IMR-90 (cell line): ENCODE data around the gene RAX2. TPM values are rescaled to one million over a fixed set of nuclear protein-coding genes. Genes with fewer than 3 reads are reported as not detected.

Experiments
- ATAC-seq: fragments of 200-7000 bp; cut with Tn5 transposase; 2 replicates; pipeline ENCODE4 v1.9.1; 2020; ENCODE audit warnings: low read depth, mild to moderate bottlenecking, moderate library complexity
- BruUV-seq: library from RNA; stranded (reverse); fragments of 400-500 nt; replicated peaks from 2 replicates; lab custom pipeline; 2021; lab: Mats Ljungman, UMichigan
- CTCF ChIA-PET: fragments of 300-600 bp; formaldehyde crosslinking; extraction: SDS; loops from one replicate; lab custom pipeline; 2021; ENCODE audit warnings: antibody characterized with exemption; lab: Yijun Ruan, JAX
- POLR2A ChIA-PET: fragments of 300-600 bp; sonication (Branson Sonifier 250); formaldehyde crosslinking; loops from one replicate; lab custom pipeline; 2022; ENCODE audit warnings: antibody characterized with exemption; ENCODE audit not compliant: unreplicated experiment; lab: Charles Lee
- DNase-seq: peaks from one replicate; pipeline ENCODE4 v3.0.0; 2013
- H2AFZ ChIP-seq: replicated peaks from 2 replicates; pipeline ENCODE3; 2013; ENCODE audit warnings: low read length, mild to moderate bottlenecking; ENCODE audit not compliant: poor library complexity
- H2AK5ac ChIP-seq: 2 replicates; pipeline ENCODE4 v1.6.1; 2013; ENCODE audit warnings: low read depth, low read length, inconsistent platforms
- H2AK9ac ChIP-seq: replicated peaks from 2 replicates; pipeline ENCODE3; 2013; ENCODE audit warnings: mild to moderate bottlenecking, low read depth, low read length, moderate library complexity; ENCODE audit not compliant: poor library complexity
- H2BK120ac ChIP-seq: 2 replicates; pipeline ENCODE4 v1.6.1; 2013; ENCODE audit warnings: low read depth, low read length, inconsistent platforms
- H2BK15ac ChIP-seq: 3 replicates; pipeline ENCODE4 v1.6.1; 2013; ENCODE audit warnings: low read depth, low read length, inconsistent platforms
- H2BK20ac ChIP-seq: 2 replicates; pipeline ENCODE4 v1.6.1; 2013; ENCODE audit warnings: low read depth, mild to moderate bottlenecking, inconsistent platforms, low read length, moderate library complexity
- H2BK5ac ChIP-seq: 2 replicates; pipeline ENCODE4 v1.6.1; 2013; ENCODE audit warnings: mild to moderate bottlenecking, low read depth, low read length, inconsistent platforms; ENCODE audit not compliant: poor library complexity, severe bottlenecking
- H3K14ac ChIP-seq: replicated peaks from 2 replicates; pipeline ENCODE4 v1.6.1; 2013; ENCODE audit warnings: low read depth, low read length, inconsistent platforms
- H3K18ac ChIP-seq: 2 replicates; pipeline ENCODE4 v1.6.1; 2013; ENCODE audit warnings: low read depth, low read length, control low read depth
- H3K23ac ChIP-seq: 2 replicates; pipeline ENCODE4 v1.6.1; 2013; ENCODE audit warnings: low read depth, low read length, inconsistent platforms
- H3K27ac ChIP-seq: 2 replicates; pipeline ENCODE4 v1.5.1; 2013; ENCODE audit warnings: mild to moderate bottlenecking, control low read depth, low read length; ENCODE audit not compliant: insufficient read depth
- H3K27me3 ChIP-seq: 2 replicates; pipeline ENCODE4 v1.6.1; 2013; ENCODE audit warnings: low read length; ENCODE audit not compliant: control insufficient read depth, insufficient read depth
- H3K36me3 ChIP-seq: 2 replicates; pipeline ENCODE4 v1.6.1; 2013; ENCODE audit warnings: low read length, mixed read lengths; ENCODE audit not compliant: control insufficient read depth, insufficient read depth
- H3K4ac ChIP-seq: 2 replicates; pipeline ENCODE4 v1.6.1; 2013; ENCODE audit warnings: low read depth, low read length, inconsistent platforms
- H3K4me1 ChIP-seq: 2 replicates; pipeline ENCODE4 v1.6.1; 2013; ENCODE audit warnings: low read length, mixed read lengths; ENCODE audit not compliant: control insufficient read depth, insufficient read depth
- H3K4me2 ChIP-seq: 2 replicates; pipeline ENCODE4 v1.6.1; 2013; ENCODE audit warnings: low read depth, mild to moderate bottlenecking, control low read depth, low read length, moderate library complexity
- H3K4me3 ChIP-seq: 2 replicates; pipeline ENCODE4 v1.5.1; 2013; ENCODE audit warnings: low read depth, mild to moderate bottlenecking, control low read depth, low read length, moderate library complexity; ENCODE audit not compliant: insufficient read depth
- H3K56ac ChIP-seq: 2 replicates; pipeline ENCODE4 v1.6.1; 2013; ENCODE audit warnings: low read length, inconsistent platforms; ENCODE audit not compliant: insufficient read depth; ENCODE audit errors: extremely low read depth
- H3K79me1 ChIP-seq, 2 experiments: 2 replicates each; pipeline ENCODE4 v1.6.1; 2013; ENCODE audit warnings: low read length in 2 of 2, inconsistent platforms in 1 of 2, low read depth in 1 of 2
- H3K9ac ChIP-seq: 2 replicates; pipeline ENCODE4 v1.6.1; 2013; ENCODE audit warnings: low read depth, low read length, control low read depth
- H3K9me1 ChIP-seq: 2 replicates; pipeline ENCODE4 v1.6.1; 2013; ENCODE audit warnings: low read length, inconsistent platforms; ENCODE audit not compliant: insufficient read depth
- H3K9me3 ChIP-seq: 2 replicates; pipeline ENCODE4 v1.6.1; 2013; ENCODE audit warnings: low read length; ENCODE audit not compliant: control insufficient read depth, insufficient read depth
- H4K20me1 ChIP-seq: 2 replicates; pipeline ENCODE4 v1.6.1; 2013; ENCODE audit warnings: low read length, inconsistent platforms; ENCODE audit not compliant: insufficient read depth
- H4K5ac ChIP-seq: 2 replicates; pipeline ENCODE4 v1.6.1; 2013; ENCODE audit warnings: mild to moderate bottlenecking, low read depth, low read length, control low read depth
- H4K8ac ChIP-seq, 2 experiments: 2 replicates each; pipeline ENCODE4 v1.6.1; 2013; ENCODE audit warnings: low read depth in 2 of 2, low read length in 2 of 2, control low read depth in 1 of 2, inconsistent platforms in 1 of 2
- H4K91ac ChIP-seq: 2 replicates; pipeline ENCODE4 v1.6.1; 2013; ENCODE audit warnings: low read depth, low read length, inconsistent platforms; ENCODE audit not compliant: insufficient read depth
- BHLHE40 ChIP-seq: fragments of 150-350 bp; IDR thresholded peaks from 2 replicates; pipeline ENCODE4 v1.6.1; 2016; ENCODE audit warnings: mild to moderate bottlenecking, low read depth, low read length
- CEBPB ChIP-seq: IDR thresholded peaks from 2 replicates; pipeline ENCODE4 v1.6.1; 2012; ENCODE audit warnings: low read depth, low read length, improper control_type of control experiment
- CHD1 ChIP-seq: IDR thresholded peaks from 2 replicates; pipeline ENCODE4 v1.6.1; 2012; ENCODE audit warnings: low read depth, low read length, improper control_type of control experiment
- CTCF ChIP-seq: conservative IDR thresholded peaks from 2 replicates; pipeline ENCODE4 v1.5.1; 2012; ENCODE audit warnings: mild to moderate bottlenecking, low read depth, low read length, improper control_type of control experiment
- MAFK ChIP-seq: IDR thresholded peaks from 2 replicates; pipeline ENCODE4 v1.6.1; 2012; ENCODE audit warnings: low read depth, low read length, improper control_type of control experiment
- MAZ ChIP-seq: IDR thresholded peaks from 2 replicates; pipeline ENCODE4 v1.6.1; 2012; ENCODE audit warnings: low read depth, mild to moderate bottlenecking, low read length, improper control_type of control experiment, moderate library complexity, borderline replicate concordance
- MXI1 ChIP-seq: IDR thresholded peaks from 2 replicates; pipeline ENCODE4 v1.6.1; 2012; ENCODE audit warnings: low read depth, mild to moderate bottlenecking, low read length, moderate library complexity, borderline replicate concordance
- POLR2A ChIP-seq: IDR thresholded peaks from 2 replicates; pipeline ENCODE4 v1.6.1; 2012; ENCODE audit warnings: mild to moderate bottlenecking, low read depth, low read length
- RAD21 ChIP-seq: IDR thresholded peaks from 2 replicates; pipeline ENCODE4 v1.6.1; 2012; ENCODE audit warnings: low read length, improper control_type of control experiment
- RFX5 ChIP-seq: IDR thresholded peaks from 2 replicates; pipeline ENCODE4 v1.8.0; 2012; ENCODE audit warnings: low read depth, mild to moderate bottlenecking, low read length, moderate library complexity
- SMC3 ChIP-seq: fragments of 150-350 bp; IDR thresholded peaks from 2 replicates; pipeline ENCODE4 v1.6.1; 2016; ENCODE audit warnings: low read depth, mild to moderate bottlenecking, antibody characterized with exemption, low read length, moderate library complexity
- WGBS, 2 experiments: methylation state at CpG; one replicate each; pipeline versions ENCODE4 v1.1.5 to v1.1.7; 2013; ENCODE audit warnings: missing lambda C conversion rate in 2 of 2; ENCODE audit not compliant: insufficient read length in 1 of 2; ENCODE audit errors: extremely low coverage in 2 of 2; 5-methylcytosine and 5-hydroxymethylcytosine counted together
- dilution Hi-C: fragments of 300-500 bp; cut with HindIII; formaldehyde crosslinking; loops from one replicate; pipeline ENCODE4 v1.14.3; 2018; ENCODE audit warnings: low sequenced_read_pairs; ENCODE audit not compliant: unreplicated experiment
- in situ Hi-C: fragments of 300-500 bp; cut with MboI; formaldehyde crosslinking; loops from 3 replicates; pipeline ENCODE4 v1.14.3; 2019; ENCODE audit warnings: low sequenced_read_pairs, inconsistent platforms, mixed read lengths
- intact Hi-C: fragments of 100-400 bp; cut with micrococcal nuclease; formaldehyde crosslinking; loops from 2 replicates; pipeline ENCODE4 v1.10.0; 2022
- polyA plus RNA-seq, 3 experiments: library from polyadenylated mRNA; depleted of rRNA; stranded (reverse); fragments of >200 nt; gene quantifications; 2 replicates each; pipeline ENCODE4 v1.2.3, GENCODE V29; 2012; ENCODE audit warnings: low replicate concordance in 1 of 3
- total RNA-seq: library from RNA; depleted of rRNA; stranded (reverse); fragments of >200 nt; gene quantifications from 2 replicates; pipeline ENCODE4 v1.2.3, GENCODE V29; 2012

Gene RAX2
- total and polyA plus RNA-seq, 2 of the 4 experiments (the other 2 are of a cell fraction): not detected

GRCh38 chr19:3798137-3798536 is 26.1 kb upstream of the RAX2 start:
- no TSS peak for BruUV-seq
- H3K4ac ChIP-seq: no peak overlapping the region
- H3K14ac ChIP-seq: no peak overlapping the region
- H3K9me3 ChIP-seq: peaks cover 8% of the 10 kb centered on the region
- no peak overlapping the region for H4K91ac ChIP-seq
- intact Hi-C loops: no loop called here
- WGBS, 2 experiments: no CpG with 5 or more reads among the region's 6 CpGs
- no peaks in the 10 kb centered on the region for H3K36me3 ChIP-seq
- no peak overlapping the region for H3K4me2 ChIP-seq
- no peak overlapping the region for H2BK5ac ChIP-seq
- no peak overlapping the region for H2AK9ac ChIP-seq
- no peaks in the 10 kb centered on the region for H3K79me1 ChIP-seq
- H3K4me3 ChIP-seq: no peak overlapping the region
- POLR2A ChIA-PET: no interaction called here
- no peaks in the 10 kb centered on the region for H3K4me1 ChIP-seq
- no peak overlapping the region for H3K23ac ChIP-seq
- no peaks in the 10 kb centered on the region for H4K20me1 ChIP-seq
- CTCF ChIA-PET: no interaction called here
- no peak overlapping the region for H2BK20ac ChIP-seq
- H4K5ac ChIP-seq: no peak overlapping the region
- H2AFZ ChIP-seq: no peak overlapping the region
- H3K18ac ChIP-seq: no peak overlapping the region
- H4K8ac ChIP-seq: no peak overlapping the region
- in situ Hi-C loops: no loop called here
- DNase-seq: no peak
- dilution Hi-C loops: no loop called here
- ATAC-seq: no peak
- H2BK15ac ChIP-seq: no peak overlapping the region
- H3K56ac ChIP-seq: no peak overlapping the region
- no peak overlapping the region for H2BK120ac ChIP-seq
- no peak overlapping the region for H3K27ac ChIP-seq
- TF ChIP-seq SMC3: no peak
- no peak for TF ChIP-seq RFX5
- no peak for TF ChIP-seq MAFK
- no peak for TF ChIP-seq MXI1
- TF ChIP-seq CHD1: no peak
- no peak for TF ChIP-seq BHLHE40
- no peak for TF ChIP-seq MAZ
- TF ChIP-seq POLR2A: no peak
- TF ChIP-seq CTCF: no peak
- TF ChIP-seq RAD21: no peak
- TF ChIP-seq CEBPB: no peak
- no peak overlapping the region for H2AK5ac ChIP-seq
- peaks cover 28% of the 10 kb centered on the region for H3K27me3 ChIP-seq
- H3K9me1 ChIP-seq: no peaks in the 10 kb centered on the region
- H3K9ac ChIP-seq: no peak overlapping the region
